ENCODE results near the gene GET4.

GRCh38 chr7:854118-854775 lies 22.1 kb upstream of the GET4 start:
- TF ChIP-seq CTCF (IDR thresholded peaks at IDR 0.05; ENCODE audit: poor library complexity) (no peak), EZH2phosphoT487 (IDR thresholded peaks at IDR 0.05; ENCODE audit: low read depth, severe bottlenecking, unreplicated experiment) (no peak)

Measured in hepatocyte (in vitro differentiated cells).